ENCODE measurements around the gene LPP. TPM values are rescaled to one million over a fixed set of nuclear protein-coding genes. Genes with fewer than 3 reads are reported as not detected.

The LPP gene
- total RNA-seq, 1 experiment from 2014 or later: 31.2 TPM

DNA sequence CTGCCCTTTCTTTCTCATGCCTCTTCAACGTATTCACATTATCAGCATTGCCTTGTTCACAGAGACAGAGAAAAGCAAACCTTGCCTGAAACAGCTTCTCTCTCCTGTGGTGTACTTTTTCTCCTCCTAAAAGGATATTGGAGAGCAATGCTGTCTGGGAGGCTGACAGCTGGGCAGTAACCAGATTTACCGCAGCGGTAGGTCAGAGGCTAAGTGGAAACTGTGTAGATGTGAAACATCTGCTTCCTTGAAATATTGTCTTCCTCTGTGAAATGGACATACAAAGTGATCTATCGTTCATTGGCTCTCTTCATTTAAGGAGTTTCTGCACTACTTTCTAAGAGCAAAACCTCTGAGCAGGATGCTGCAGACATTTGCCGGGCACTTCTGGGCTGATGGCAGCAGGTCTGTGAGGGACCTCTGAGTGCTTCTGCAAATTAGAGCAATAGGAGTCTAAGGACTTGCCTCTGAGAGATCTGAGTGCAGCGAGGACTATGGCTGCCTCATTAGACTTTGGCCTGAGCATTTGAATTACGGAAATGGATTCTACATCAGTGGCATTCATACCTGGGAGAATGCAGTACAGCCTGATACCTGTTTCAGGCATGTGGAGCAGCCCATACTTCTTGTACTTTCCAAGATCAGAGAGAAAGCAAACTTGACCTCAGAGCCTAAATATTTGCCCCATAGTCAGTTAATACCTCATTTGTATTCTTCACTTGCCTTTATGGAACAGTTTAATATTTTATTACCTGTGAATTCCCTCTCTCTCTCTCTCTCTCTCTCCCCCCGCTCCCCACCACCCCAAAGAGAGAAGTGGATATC, 757.3 kb downstream of the LPP start:
- DNase-seq (ENCODE audit: low spot score): no peak

- DNase-seq (ENCODE audit: low spot score): no peak
Observed at GRCh38 chr3:188913084-188913483, 759.1 kb downstream of the LPP start.

DNA sequence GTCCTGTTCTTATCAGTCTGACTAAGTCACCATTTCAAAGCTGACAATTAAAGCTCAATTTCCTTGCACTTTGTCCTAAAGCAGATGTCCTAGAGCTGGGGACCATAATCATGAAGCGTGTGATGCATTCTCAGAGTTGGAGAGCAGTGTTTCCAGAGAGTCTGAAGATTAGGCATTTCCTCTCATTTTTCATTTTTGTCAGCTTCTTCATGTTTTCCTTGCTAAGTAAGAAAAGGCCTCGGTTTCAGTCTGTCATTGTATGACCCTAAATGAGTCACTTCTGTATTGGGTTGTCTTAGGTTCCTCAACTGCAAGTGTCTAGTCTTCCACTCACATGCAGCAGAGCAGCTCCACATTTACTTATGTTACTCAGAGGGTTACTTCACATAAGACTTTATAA, 760.6 kb downstream of the LPP start:
- peak; percentile 44 for DNase-seq (ENCODE audit: low spot score)

DNA sequence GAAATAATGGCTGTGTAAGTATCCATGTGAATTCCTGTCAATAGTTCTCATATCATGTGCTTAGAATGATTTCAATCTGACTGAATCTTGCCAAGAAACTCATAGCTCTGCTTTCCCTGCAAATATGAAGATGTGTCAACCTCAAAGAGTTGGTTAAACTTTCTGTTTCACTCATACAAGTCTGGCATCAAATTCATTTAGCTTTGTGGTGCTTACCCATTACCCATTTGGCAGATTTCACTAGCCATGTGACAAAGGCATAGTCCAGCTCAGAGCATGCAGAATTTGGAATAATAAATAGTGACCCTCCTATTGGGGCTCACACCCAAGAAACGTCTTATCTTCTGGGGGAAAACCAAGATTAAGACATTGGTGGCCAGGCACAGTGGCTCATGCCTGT, 761.2 kb downstream of the LPP start:
- DNase-seq (ENCODE audit: low spot score): no peak

GRCh38 chr3:188916934-188917401, 763.0 kb downstream of the LPP start:
- no peak for DNase-seq (ENCODE audit: low spot score)

GRCh38 chr3:188918093-188918492, 764.1 kb downstream of the LPP start:
- DNase-seq (ENCODE audit: low spot score): no peak

GRCh38 chr3:188923671-188924070, 769.7 kb downstream of the LPP start:
- no peak for DNase-seq (ENCODE audit: low spot score)

GRCh38 chr3:188925376-188925775, 771.4 kb downstream of the LPP start:
- no peak for DNase-seq (ENCODE audit: low spot score)

DNA sequence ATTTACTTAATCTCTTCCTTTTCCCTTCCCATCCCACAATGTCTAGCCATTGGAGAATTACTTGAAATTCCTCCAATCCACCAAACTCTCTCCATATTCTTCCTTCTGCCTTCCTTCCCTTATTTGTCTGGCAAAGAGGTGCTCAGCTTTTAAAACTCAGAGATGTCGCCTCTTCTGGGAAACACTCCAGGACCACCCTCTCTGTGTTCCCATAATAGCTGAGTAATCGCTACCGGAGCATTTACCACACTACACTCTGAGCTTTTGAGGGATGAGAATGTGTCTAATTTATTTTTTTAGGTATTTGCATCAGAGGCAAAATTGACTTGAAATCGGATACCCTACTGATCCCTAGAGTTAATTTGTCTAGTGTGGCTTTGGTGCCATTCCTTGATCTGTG, 772.2 kb downstream of the LPP start:
- DNase-seq (ENCODE audit: low spot score): no peak

- no peak for DNase-seq (ENCODE audit: low spot score)
Observed at GRCh38 chr3:188926741-188927511, 773.0 kb downstream of the LPP start.

DNA sequence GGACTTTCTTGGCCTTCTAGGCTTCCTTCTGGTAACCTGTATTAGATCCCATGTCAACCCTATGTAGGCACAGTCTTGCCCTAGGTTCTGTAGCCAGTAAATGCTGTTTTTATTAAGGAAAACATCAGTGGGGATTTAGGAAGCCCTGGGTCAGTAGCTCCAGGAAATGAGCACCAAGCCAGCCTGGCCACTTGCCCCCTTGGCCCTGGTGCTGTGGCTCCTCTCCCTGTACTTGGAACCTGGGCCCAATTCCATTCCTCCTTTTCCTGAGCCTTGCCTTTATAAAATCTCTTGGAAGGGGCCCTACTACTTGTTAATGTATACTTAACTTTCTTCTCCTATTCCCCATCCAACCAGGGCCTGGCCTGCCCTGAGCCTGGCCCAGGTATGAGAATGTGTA, 774.0 kb downstream of the LPP start:
- DNase-seq (ENCODE audit: low spot score): no peak

- DNase-seq (ENCODE audit: low spot score): peak; percentile 33
Observed at GRCh38 chr3:188929137-188929536, 775.2 kb downstream of the LPP start.

- no peak for DNase-seq (ENCODE audit: low spot score)
Observed at GRCh38 chr3:188931036-188931435, 777.1 kb downstream of the LPP start.

DNA sequence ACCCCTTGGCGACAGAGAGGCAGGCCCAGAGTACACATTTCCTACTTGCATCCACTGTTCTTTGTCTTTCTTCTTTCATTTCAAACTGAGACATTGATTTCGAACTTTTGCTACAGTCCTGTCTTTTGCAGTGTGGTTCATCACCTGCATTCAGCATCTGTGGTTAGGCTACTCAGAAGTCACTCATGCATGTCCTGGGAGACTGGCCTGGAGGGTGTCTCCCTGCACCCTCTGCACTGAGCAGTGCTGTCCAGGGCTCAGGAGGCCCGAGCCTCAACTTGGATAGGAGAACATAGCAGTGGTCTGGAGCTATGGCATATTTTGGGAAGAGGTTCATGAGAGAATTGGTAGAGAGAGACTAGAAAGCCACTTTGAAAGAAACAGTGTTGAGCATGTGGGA, 777.6 kb downstream of the LPP start:
- DNase-seq (ENCODE audit: low spot score): no peak

GRCh38 chr3:188934989-188935388, 781.0 kb downstream of the LPP start:
- no peak for DNase-seq (ENCODE audit: low spot score)

DNA sequence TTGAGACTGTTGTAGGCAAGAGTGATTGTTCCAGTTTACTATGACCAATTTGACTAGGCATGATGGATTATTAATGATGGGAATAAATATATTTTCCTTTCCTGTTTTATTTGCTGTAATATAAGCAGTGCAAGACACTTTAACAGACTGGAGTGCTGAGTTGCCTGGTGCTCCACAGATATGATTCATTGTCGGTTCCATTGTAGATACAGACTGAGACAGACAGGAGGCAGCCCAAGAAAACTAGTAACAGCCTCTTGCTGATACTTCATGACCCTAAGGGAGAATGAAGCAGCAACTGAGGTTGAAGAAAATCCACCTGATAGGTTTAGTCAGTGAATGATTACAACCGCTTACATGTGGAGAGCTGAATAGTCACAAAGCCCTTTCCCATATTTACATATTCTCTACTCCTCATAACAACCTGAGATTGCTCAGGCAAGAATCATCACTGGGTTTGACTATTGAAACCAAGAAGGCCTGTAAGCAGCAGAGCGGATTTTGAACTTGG, 782.7 kb downstream of the LPP start:
- DNase-seq (ENCODE audit: low spot score): no peak

DNA sequence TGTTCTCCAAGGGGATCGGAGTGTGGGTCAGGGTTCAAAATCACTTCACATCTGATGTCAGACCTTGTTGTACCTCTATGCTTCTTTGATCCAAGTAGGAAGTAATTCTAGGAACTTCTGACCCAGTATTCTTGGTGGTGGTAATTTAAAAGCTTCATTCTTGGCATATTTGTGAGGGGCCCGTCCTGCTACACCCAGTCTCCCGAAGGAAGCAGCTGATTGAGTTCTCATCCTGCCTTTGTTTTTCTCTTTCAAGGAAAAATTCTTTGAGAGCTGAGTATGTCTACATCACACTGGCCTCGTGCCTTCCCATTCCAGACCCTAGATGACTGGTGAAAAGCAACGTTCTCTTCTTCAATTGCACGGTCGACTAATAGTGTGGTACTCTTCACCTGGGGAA, 783.4 kb downstream of the LPP start:
- DNase-seq (ENCODE audit: low spot score): peak; percentile 42

DNA sequence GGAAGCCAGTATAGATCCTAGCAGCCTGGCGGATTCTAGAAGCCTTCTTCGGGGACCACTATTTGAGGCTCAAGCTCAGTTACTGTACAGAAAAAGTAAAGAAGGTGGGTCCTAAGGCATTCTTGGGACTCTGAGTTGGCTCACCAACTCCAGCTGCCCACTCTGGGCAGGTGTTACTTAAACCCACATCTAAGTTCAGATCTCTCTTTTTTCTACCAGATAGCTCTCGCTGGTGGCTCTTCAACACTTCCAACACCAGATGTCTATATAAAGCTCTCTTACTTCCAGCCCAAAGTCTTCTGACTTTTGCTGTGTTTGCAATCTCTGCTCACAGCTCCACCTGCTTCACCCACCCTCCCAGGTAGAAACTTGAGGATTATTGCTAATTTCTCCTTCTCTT, 785.0 kb downstream of the LPP start:
- DNase-seq (ENCODE audit: low spot score): no peak

- DNase-seq (ENCODE audit: low spot score): no peak
Observed at GRCh38 chr3:188939814-188940572, 786.0 kb downstream of the LPP start.

Data from A172 (cell line).